Mesenchymal stem cell (in vitro differentiated cells and primary cell): Measurements from ENCODE around the gene PDE4B.
A peak's percentile ranks its signal among the peaks of the same experiment; 100 is the strongest.

Experiments used
- DNase-seq: peaks from one replicate; pipeline ENCODE4 v3.0.0-alpha.2; 2013
- H2AFZ ChIP-seq: one replicate; pipeline ENCODE4 v1.6.1; 2013; ENCODE audit warnings: low read depth, mild to moderate bottlenecking, control low read depth, inconsistent platforms, low read length, moderate library complexity
- H2AK5ac ChIP-seq: 2 replicates; pipeline ENCODE4 v1.6.1; 2013; ENCODE audit warnings: low read length, moderate library complexity, mild to moderate bottlenecking, inconsistent platforms; ENCODE audit not compliant: severe bottlenecking
- H2BK120ac ChIP-seq: one replicate; pipeline ENCODE4 v1.6.1; 2013; ENCODE audit warnings: low read depth, mild to moderate bottlenecking, inconsistent platforms, low read length, moderate library complexity
- H2BK12ac ChIP-seq, 2 experiments: one replicate each; pipeline ENCODE4 v1.6.1; 2013; ENCODE audit warnings: inconsistent platforms in 2 of 2, low read length in 2 of 2, mild to moderate bottlenecking in 2 of 2, moderate library complexity in 2 of 2, control low read depth in 1 of 2
- H2BK15ac ChIP-seq: one replicate; pipeline ENCODE4 v1.6.1; 2013; ENCODE audit warnings: mild to moderate bottlenecking, low read depth, inconsistent platforms; ENCODE audit not compliant: poor library complexity, severe bottlenecking
- H2BK5ac ChIP-seq: 2 replicates; pipeline ENCODE4 v1.6.1; 2013; ENCODE audit warnings: low read depth, mild to moderate bottlenecking, low read length, control low read depth, inconsistent platforms; ENCODE audit not compliant: poor library complexity, severe bottlenecking
- H3K14ac ChIP-seq, 2 experiments: one replicate each; pipeline ENCODE4 v1.6.1; 2013; ENCODE audit warnings: inconsistent platforms in 2 of 2, low read length in 2 of 2, control low read depth in 1 of 2, mild to moderate bottlenecking in 1 of 2, moderate library complexity in 1 of 2
- H3K18ac ChIP-seq, 2 experiments: one replicate each; pipeline ENCODE4 v1.6.1; 2013; ENCODE audit warnings: inconsistent platforms in 2 of 2, low read length in 2 of 2, control low read depth in 1 of 2, low read depth in 1 of 2, mild to moderate bottlenecking in 1 of 2
- H3K23ac ChIP-seq, 2 experiments: one replicate each; pipeline ENCODE4 v1.6.1; 2013; ENCODE audit warnings: inconsistent platforms in 2 of 2, low read length in 2 of 2, mild to moderate bottlenecking in 2 of 2, moderate library complexity in 2 of 2, control low read depth in 1 of 2
- H3K27ac ChIP-seq: 2 replicates; pipeline ENCODE4 v1.5.1; 2013; ENCODE audit warnings: mild to moderate bottlenecking, moderate library complexity, low read length, control low read depth, inconsistent platforms; ENCODE audit not compliant: poor library complexity, severe bottlenecking
- H3K27me3 ChIP-seq, 2 experiments: 2 replicates each; pipeline versions ENCODE4 v1.6.1 to v1.7.0; 2013; ENCODE audit warnings: low read length in 2 of 2, mild to moderate bottlenecking in 2 of 2, moderate library complexity in 2 of 2, control low read depth in 1 of 2, inconsistent platforms in 1 of 2; ENCODE audit not compliant: control insufficient read depth in 1 of 2, insufficient read depth in 1 of 2
- H3K36me3 ChIP-seq, 2 experiments: 2 replicates each; pipeline versions ENCODE4 v1.6.1 to v1.7.0; 2013; ENCODE audit warnings: low read length in 2 of 2, control low read depth in 1 of 2, inconsistent platforms in 1 of 2, low read depth in 1 of 2, mild to moderate bottlenecking in 1 of 2; ENCODE audit not compliant: insufficient read depth in 2 of 2, control insufficient read depth in 1 of 2
- H3K4ac ChIP-seq, 2 experiments: one replicate each; pipeline ENCODE4 v1.6.1; 2013; ENCODE audit warnings: inconsistent platforms in 2 of 2, low read length in 2 of 2, mild to moderate bottlenecking in 2 of 2, moderate library complexity in 2 of 2, control low read depth in 1 of 2, low read depth in 1 of 2
- H3K4me1 ChIP-seq: 2 replicates; pipeline ENCODE4 v1.6.1; 2013; ENCODE audit warnings: low read depth, low read length, control low read depth; ENCODE audit not compliant: control insufficient read depth, insufficient read depth
- H3K4me2 ChIP-seq: 2 replicates; pipeline ENCODE4 v1.6.1; 2013; ENCODE audit warnings: low read length, mild to moderate bottlenecking, inconsistent platforms; ENCODE audit not compliant: poor library complexity, severe bottlenecking
- H3K4me3 ChIP-seq, 2 experiments: 2 replicates each; pipeline versions ENCODE4 v1.5.1 to v1.7.0; 2013; ENCODE audit warnings: low read length in 2 of 2, mild to moderate bottlenecking in 2 of 2, control low read depth in 1 of 2, low read depth in 1 of 2; ENCODE audit not compliant: insufficient read depth in 1 of 2
- H3K79me1 ChIP-seq: replicated peaks from 2 replicates; pipeline ENCODE4 v1.6.1; 2013; ENCODE audit warnings: mild to moderate bottlenecking, control low read depth, low read length, inconsistent platforms; ENCODE audit not compliant: poor library complexity, severe bottlenecking
- H3K9ac ChIP-seq: 2 replicates; pipeline ENCODE4 v1.7.0; 2013; ENCODE audit warnings: mild to moderate bottlenecking, low read length, moderate library complexity
- H3K9me3 ChIP-seq: 2 replicates; pipeline ENCODE4 v1.7.0; 2013; ENCODE audit warnings: mild to moderate bottlenecking, low read length; ENCODE audit not compliant: control insufficient read depth
- H4K8ac ChIP-seq: one replicate; pipeline ENCODE4 v1.6.1; 2013; ENCODE audit warnings: inconsistent platforms, mild to moderate bottlenecking, low read length, moderate library complexity
- H4K91ac ChIP-seq: one replicate; pipeline ENCODE4 v1.6.1; 2013; ENCODE audit warnings: mild to moderate bottlenecking, low read length, inconsistent platforms
- WGBS: methylation state at CpG from one replicate; pipeline ENCODE4 v1.1.7; 2013; ENCODE audit warnings: mixed read lengths; 5-methylcytosine and 5-hydroxymethylcytosine counted together

The PDE4B gene

GRCh38 chr1:65946960-65947359, 154.3 kb downstream of the PDE4B start:
- H3K27me3 ChIP-seq, result no peaks in the 10 kb centered on the region
- no peak overlapping the region for H2AFZ ChIP-seq
- no peak overlapping the region for H3K23ac ChIP-seq
- no peak overlapping the region for H2AK5ac ChIP-seq
- no peaks in the 10 kb centered on the region for H3K4me1 ChIP-seq
- H2BK5ac ChIP-seq, result no peak overlapping the region
- H2BK120ac ChIP-seq, result no peak overlapping the region
- no peak overlapping the region for H3K27ac ChIP-seq
- DNase-seq, result peak; percentile 61
- peaks cover 6% of the 10 kb centered on the region for H3K9me3 ChIP-seq
- no peaks in the 10 kb centered on the region for H3K79me1 ChIP-seq
- H4K8ac ChIP-seq, result no peak overlapping the region
- no peak overlapping the region for H3K9ac ChIP-seq
- no peak overlapping the region for H2BK15ac ChIP-seq
- H3K4me3 ChIP-seq, result no peak overlapping the region
- H3K4me2 ChIP-seq, result no peak overlapping the region
- H2BK12ac ChIP-seq, result no peak overlapping the region
- H3K36me3 ChIP-seq, result no peaks in the 10 kb centered on the region
- H3K18ac ChIP-seq, result no peak overlapping the region
- 78% methylated on average over 5 of the region's 5 CpGs for WGBS
- no peak overlapping the region for H4K91ac ChIP-seq
- no peak overlapping the region for H3K14ac ChIP-seq
- no peak overlapping the region for H3K4ac ChIP-seq

GRCh38 chr1:65948609-65949229, 156.0 kb downstream of the PDE4B start:
- no peak overlapping the region for H3K4me3 ChIP-seq
- H3K14ac ChIP-seq, result no peak overlapping the region
- DNase-seq, result peak; percentile 39
- no peak overlapping the region for H2BK12ac ChIP-seq
- H2AK5ac ChIP-seq, result no peak overlapping the region
- H3K18ac ChIP-seq, result no peak overlapping the region
- no peak overlapping the region for H3K4ac ChIP-seq
- no peak overlapping the region for H4K8ac ChIP-seq
- no peaks in the 10 kb centered on the region for H3K36me3 ChIP-seq
- no peak overlapping the region for H4K91ac ChIP-seq
- H2BK15ac ChIP-seq, result no peak overlapping the region
- no peak overlapping the region for H2AFZ ChIP-seq
- no peaks in the 10 kb centered on the region for H3K27me3 ChIP-seq
- H3K27ac ChIP-seq, result no peak overlapping the region
- no peak overlapping the region for H3K4me2 ChIP-seq
- H3K9ac ChIP-seq, result peak overlapping the region; percentile 37
- WGBS, result 90% methylated on average over 7 of the region's 7 CpGs
- H3K9me3 ChIP-seq, result no peaks in the 10 kb centered on the region
- H3K23ac ChIP-seq, result no peak overlapping the region
- H3K79me1 ChIP-seq, result no peaks in the 10 kb centered on the region
- H2BK5ac ChIP-seq, result no peak overlapping the region
- no peak overlapping the region for H2BK120ac ChIP-seq
- no peaks in the 10 kb centered on the region for H3K4me1 ChIP-seq

GRCh38 chr1:65949230-65949626, 156.5 kb downstream of the PDE4B start:
- no peak overlapping the region for H2BK15ac ChIP-seq
- H3K9ac ChIP-seq, result peak overlapping the region; percentile 19
- H3K4me3 ChIP-seq, result no peak overlapping the region
- no peak overlapping the region for H4K91ac ChIP-seq
- H3K4ac ChIP-seq, result no peak overlapping the region
- no peaks in the 10 kb centered on the region for H3K79me1 ChIP-seq
- no peak overlapping the region for H2BK120ac ChIP-seq
- no peaks in the 10 kb centered on the region for H3K36me3 ChIP-seq
- H2BK12ac ChIP-seq, result no peak overlapping the region
- no peak overlapping the region for H3K23ac ChIP-seq
- 94% methylated on average over 2 of the region's 2 CpGs for WGBS
- H2AK5ac ChIP-seq, result no peak overlapping the region
- peak; percentile 43 for DNase-seq
- no peak overlapping the region for H3K18ac ChIP-seq
- H3K4me1 ChIP-seq, result no peaks in the 10 kb centered on the region
- no peak overlapping the region for H3K27ac ChIP-seq
- no peak overlapping the region for H3K14ac ChIP-seq
- no peaks in the 10 kb centered on the region for H3K9me3 ChIP-seq
- no peak overlapping the region for H2AFZ ChIP-seq
- H3K27me3 ChIP-seq, result no peaks in the 10 kb centered on the region
- no peak overlapping the region for H2BK5ac ChIP-seq
- no peak overlapping the region for H4K8ac ChIP-seq
- H3K4me2 ChIP-seq, result no peak overlapping the region

GRCh38 chr1:65949933-65950332, 157.2 kb downstream of the PDE4B start:
- Histone ChIP-seq H3K4ac (no peak overlapping the region), H3K27ac (no peak overlapping the region), H3K4me1 (no peaks in the 10 kb centered on the region), H4K91ac (no peak overlapping the region), H3K4me3 (no peak overlapping the region), H3K14ac (no peak overlapping the region), H2AK5ac (no peak overlapping the region), H3K9me3 (no peaks in the 10 kb centered on the region), H3K79me1 (no peaks in the 10 kb centered on the region), H3K27me3 (no peaks in the 10 kb centered on the region), H3K9ac (no peak overlapping the region), H2AFZ (no peak overlapping the region), H2BK15ac (no peak overlapping the region), H2BK5ac (no peak overlapping the region), H2BK12ac (peak overlapping the region in 1 of 2 experiments; percentile 42), H3K36me3 (no peaks in the 10 kb centered on the region), H3K18ac (no peak overlapping the region), H2BK120ac (no peak overlapping the region), H4K8ac (no peak overlapping the region), H3K23ac (no peak overlapping the region), H3K4me2 (no peak overlapping the region)
- DNase-seq, result no peak
- 98% methylated on average over 2 of the region's 3 CpGs for WGBS
